Glutamatergic neuron (in vitro differentiated cells): ENCODE results near the gene TTC28. TPM values are rescaled to one million over a fixed set of nuclear protein-coding genes. Genes with fewer than 3 reads are reported as not detected.

Source experiments
- DNase-seq: peaks from one replicate; pipeline ENCODE4 v3.0.0; 2022
- H3K27ac Mint-ChIP-seq: one replicate; pipeline ENCODE4 v1.8.0; 2020; ENCODE audit warnings: mild to moderate bottlenecking, mixed read lengths, inconsistent platforms; ENCODE audit not compliant: unreplicated experiment
- H3K27me3 Mint-ChIP-seq: one replicate; pipeline ENCODE4 v1.8.0; 2020; ENCODE audit warnings: mild to moderate bottlenecking, moderate library complexity, mixed read lengths, inconsistent platforms; ENCODE audit not compliant: unreplicated experiment
- H3K36me3 Mint-ChIP-seq: one replicate; pipeline ENCODE4 v1.8.0; 2020; ENCODE audit warnings: mild to moderate bottlenecking, mixed read lengths, inconsistent platforms; ENCODE audit not compliant: unreplicated experiment
- H3K4me1 Mint-ChIP-seq: one replicate; pipeline ENCODE4 v1.8.0; 2020; ENCODE audit warnings: mild to moderate bottlenecking, low read depth, mixed read lengths, inconsistent platforms; ENCODE audit not compliant: unreplicated experiment
- H3K4me3 Mint-ChIP-seq: one replicate; pipeline ENCODE4 v1.8.0; 2020; ENCODE audit warnings: mild to moderate bottlenecking, mixed read lengths, inconsistent platforms; ENCODE audit not compliant: unreplicated experiment
- H3K9me3 Mint-ChIP-seq: one replicate; pipeline ENCODE4 v1.8.0; 2020; ENCODE audit warnings: mild to moderate bottlenecking, moderate library complexity, mixed read lengths, inconsistent platforms; ENCODE audit not compliant: unreplicated experiment
- total RNA-seq: library from RNA; stranded (reverse); fragmentation: NEBNext Ultra II Directional; extraction: Animal tissue kit (Norgen Biotek cat#: 25700); gene quantifications from one replicate; pipeline ENCODE4 v1.2.1, GENCODE V29; 2021; ENCODE audit not compliant: unreplicated experiment
- TF ChIP-seq, protein P1 (sequence below): fragments of 200-600 bp; sonication (generic); IDR thresholded peaks from one replicate; pipeline ENCODE4 v1.5.0; 2021; ENCODE audit not compliant: partially characterized antibody, unreplicated experiment

TTC28 gene
- total RNA-seq, 1 donor from 2014 or later = 55.6 TPM

DNA sequence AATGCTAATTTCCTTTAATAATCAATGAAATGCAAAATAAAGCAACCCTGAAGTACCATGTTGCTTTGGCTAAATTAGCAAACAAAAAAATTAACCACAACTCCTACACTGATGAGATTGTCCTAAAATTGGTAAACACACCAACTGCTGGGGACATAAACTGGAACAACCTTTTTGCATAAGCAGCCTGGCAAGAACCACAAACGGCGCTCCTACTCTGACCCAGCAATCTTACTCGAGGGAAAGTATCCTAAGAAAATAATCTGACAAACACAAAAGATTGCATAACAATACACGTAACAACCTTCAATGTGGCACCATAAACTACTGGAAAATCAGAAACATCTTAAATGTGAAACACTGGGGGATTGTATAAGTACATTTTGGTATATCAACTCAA is 570.8 kb downstream of the TTC28 start:
- no peak for DNase-seq
- H3K9me3 Mint-ChIP-seq = peaks cover 3% of the 10 kb centered on the region
- no peak overlapping the region for H3K4me3 Mint-ChIP-seq
- TF ChIP-seq, protein P1, sequence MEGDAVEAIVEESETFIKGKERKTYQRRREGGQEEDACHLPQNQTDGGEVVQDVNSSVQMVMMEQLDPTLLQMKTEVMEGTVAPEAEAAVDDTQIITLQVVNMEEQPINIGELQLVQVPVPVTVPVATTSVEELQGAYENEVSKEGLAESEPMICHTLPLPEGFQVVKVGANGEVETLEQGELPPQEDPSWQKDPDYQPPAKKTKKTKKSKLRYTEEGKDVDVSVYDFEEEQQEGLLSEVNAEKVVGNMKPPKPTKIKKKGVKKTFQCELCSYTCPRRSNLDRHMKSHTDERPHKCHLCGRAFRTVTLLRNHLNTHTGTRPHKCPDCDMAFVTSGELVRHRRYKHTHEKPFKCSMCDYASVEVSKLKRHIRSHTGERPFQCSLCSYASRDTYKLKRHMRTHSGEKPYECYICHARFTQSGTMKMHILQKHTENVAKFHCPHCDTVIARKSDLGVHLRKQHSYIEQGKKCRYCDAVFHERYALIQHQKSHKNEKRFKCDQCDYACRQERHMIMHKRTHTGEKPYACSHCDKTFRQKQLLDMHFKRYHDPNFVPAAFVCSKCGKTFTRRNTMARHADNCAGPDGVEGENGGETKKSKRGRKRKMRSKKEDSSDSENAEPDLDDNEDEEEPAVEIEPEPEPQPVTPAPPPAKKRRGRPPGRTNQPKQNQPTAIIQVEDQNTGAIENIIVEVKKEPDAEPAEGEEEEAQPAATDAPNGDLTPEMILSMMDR = no peak
- H3K4me1 Mint-ChIP-seq = peaks cover 16% of the 10 kb centered on the region
- H3K27ac Mint-ChIP-seq = no peak overlapping the region
- H3K36me3 Mint-ChIP-seq = no peaks in the 10 kb centered on the region
- H3K27me3 Mint-ChIP-seq = no peaks in the 10 kb centered on the region

DNA sequence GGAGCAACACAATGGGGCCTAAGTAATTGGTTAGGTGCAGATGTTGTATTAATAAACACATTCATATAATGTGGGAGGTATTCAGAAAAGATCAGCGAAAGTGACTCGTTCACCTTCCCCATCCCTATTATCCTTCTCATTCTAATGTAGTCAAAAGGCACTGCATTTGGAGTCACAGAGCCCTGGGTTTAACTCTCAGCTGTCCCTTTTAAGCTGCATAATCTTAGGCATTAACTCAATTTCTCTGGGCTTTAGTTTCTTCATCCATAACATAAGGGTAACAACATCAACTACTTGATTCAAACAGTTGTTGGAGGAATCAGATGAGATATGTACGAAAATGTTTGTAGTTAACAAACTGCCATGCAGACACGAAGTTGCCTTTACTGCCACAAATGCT is 573.0 kb downstream of the TTC28 start:
- Mint-ChIP-seq H3K27ac (no peak overlapping the region), H3K4me1 (peaks cover 10% of the 10 kb centered on the region), H3K4me3 (no peak overlapping the region), H3K9me3 (no peaks in the 10 kb centered on the region), H3K36me3 (no peaks in the 10 kb centered on the region), H3K27me3 (no peaks in the 10 kb centered on the region)
- TF ChIP-seq, protein P1 = no peak
- DNase-seq = no peak

DNA sequence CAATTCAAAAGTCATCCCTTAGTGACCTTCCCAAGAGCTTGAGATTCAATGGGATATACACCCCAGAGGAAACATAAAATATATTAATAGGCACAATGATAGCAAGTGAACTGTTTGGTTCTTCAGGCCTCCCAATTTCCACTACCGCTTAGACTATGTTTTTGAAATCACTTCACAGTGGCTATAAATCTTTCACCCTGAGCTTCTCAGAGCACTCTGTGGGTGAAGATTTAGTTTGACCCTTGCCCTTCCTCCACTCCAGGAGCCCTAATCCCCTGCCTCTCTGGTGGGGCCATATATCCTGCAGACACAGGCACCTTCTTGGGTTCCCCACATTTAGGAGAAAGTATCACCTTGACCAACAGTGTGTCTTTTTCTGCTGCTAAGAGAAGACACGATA is 573.7 kb downstream of the TTC28 start:
- Mint-ChIP-seq H3K27ac (no peak overlapping the region), H3K4me1 (peaks cover 10% of the 10 kb centered on the region)
- TF ChIP-seq, protein P1 = no peak

DNA sequence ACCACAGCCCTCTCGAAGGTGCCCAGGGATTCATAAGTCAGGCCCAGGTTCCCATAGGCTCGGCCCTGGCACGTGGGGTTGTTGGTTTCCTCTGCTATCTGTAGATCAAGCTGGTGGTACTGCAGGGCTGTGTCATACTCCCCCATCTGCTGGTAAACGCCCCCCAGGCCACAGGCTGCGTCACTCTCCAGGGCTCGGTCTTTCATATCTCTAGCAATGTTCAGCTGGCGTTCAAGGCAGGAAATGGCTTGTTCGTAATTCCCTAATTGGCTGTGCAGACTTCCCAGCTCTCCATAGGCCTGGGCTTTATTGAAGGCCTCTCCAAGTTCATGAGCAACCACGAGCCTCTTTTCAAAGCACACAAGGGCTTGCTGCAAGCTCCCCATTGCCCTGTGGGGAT is 574.2 kb downstream of the TTC28 start:
- Mint-ChIP-seq H3K4me3 (no peak overlapping the region), H3K4me1 (peaks cover 10% of the 10 kb centered on the region), H3K36me3 (no peaks in the 10 kb centered on the region), H3K9me3 (no peaks in the 10 kb centered on the region), H3K27ac (no peak overlapping the region), H3K27me3 (no peaks in the 10 kb centered on the region)
- TF ChIP-seq, protein P1 = no peak
- no peak for DNase-seq

More for the DNA sequence above, 573.7 kb downstream of the TTC28 start:
- no peaks in the 10 kb centered on the region for H3K27me3 Mint-ChIP-seq
- no peak overlapping the region for H3K4me3 Mint-ChIP-seq
- no peaks in the 10 kb centered on the region for H3K9me3 Mint-ChIP-seq
- no peak for DNase-seq
- H3K36me3 Mint-ChIP-seq = no peaks in the 10 kb centered on the region

DNA sequence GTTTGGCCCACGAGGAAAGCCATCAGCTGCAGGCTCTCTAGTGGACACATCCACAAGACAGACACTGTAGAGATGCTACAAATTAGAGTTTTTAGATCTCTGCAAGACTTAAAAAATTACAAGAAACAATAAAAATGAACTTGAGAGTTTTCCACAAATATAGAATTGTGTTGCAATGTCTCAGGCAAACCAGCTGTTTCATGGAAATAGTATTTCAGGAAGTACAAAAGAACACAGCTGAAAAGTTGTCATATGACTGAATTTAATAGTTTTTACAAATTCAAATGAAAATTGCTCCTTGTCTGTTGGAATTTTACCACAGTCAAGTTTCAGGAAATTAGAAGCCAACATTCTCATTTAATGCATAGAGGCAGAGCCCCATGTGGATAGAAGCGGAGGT is 576.0 kb downstream of the TTC28 start:
- Mint-ChIP-seq H3K4me3 (no peak overlapping the region), H3K36me3 (no peaks in the 10 kb centered on the region), H3K9me3 (no peaks in the 10 kb centered on the region), H3K27ac (no peak overlapping the region), H3K4me1 (no peaks in the 10 kb centered on the region), H3K27me3 (peaks cover 2% of the 10 kb centered on the region)
- DNase-seq = no peak
- TF ChIP-seq, protein P1 = no peak
